NCI-H1694 treated with DMSO at 0.1 percent for 48 hours (cell line): ENCODE measurements around the gene SEC31A.
A peak's percentile ranks its signal among the peaks of the same experiment; 100 is the strongest.

ENCODE experiments used
- DNase-seq: peaks from one replicate; lab custom pipeline; 2025; lab: John Stamatoyannopoulos, UW

Gene SEC31A

GRCh38 chr4:82790060-82790660 lies 100.8 kb downstream of the SEC31A start:
- DNase-seq: no peak

GRCh38 chr4:82789025-82789776 lies 101.8 kb downstream of the SEC31A start:
- no peak for DNase-seq

GRCh38 chr4:82787342-82787741 lies 103.6 kb downstream of the SEC31A start:
- DNase-seq: no peak

- DNase-seq: no peak
These were observed 104.1 kb downstream of the SEC31A start for GRCh38 chr4:82786828-82787227.

GRCh38 chr4:82785611-82786400 lies 105.1 kb downstream of the SEC31A start:
- no peak for DNase-seq

GRCh38 chr4:82784681-82785610 lies 106.0 kb downstream of the SEC31A start:
- DNase-seq: no peak

GRCh38 chr4:82782626-82783345 lies 108.2 kb downstream of the SEC31A start:
- DNase-seq: no peak

- peak; percentile 53 for DNase-seq
These were observed 110.2 kb downstream of the SEC31A start for GRCh38 chr4:82780752-82781231.

- no peak for DNase-seq
These were observed 110.7 kb downstream of the SEC31A start for GRCh38 chr4:82780170-82780751.

GRCh38 chr4:82779032-82779431 lies 111.9 kb downstream of the SEC31A start:
- DNase-seq: no peak

GRCh38 chr4:82777857-82778525 lies 113.0 kb downstream of the SEC31A start:
- DNase-seq: no peak

- DNase-seq: no peak
These were observed 113.9 kb downstream of the SEC31A start for GRCh38 chr4:82776925-82777542.

- DNase-seq: no peak
These were observed 115.7 kb downstream of the SEC31A start for GRCh38 chr4:82775243-82775642.

- no peak for DNase-seq
These were observed 116.2 kb downstream of the SEC31A start for GRCh38 chr4:82774711-82775171.

- DNase-seq: no peak
These were observed 117.9 kb downstream of the SEC31A start for GRCh38 chr4:82773057-82773456.

GRCh38 chr4:82770607-82771006 lies 120.3 kb downstream of the SEC31A start:
- DNase-seq: no peak
